GM18526 (cell line): Measurements from ENCODE around the gene VPS13D.

Experiments
- POLR2A ChIP-seq: IDR thresholded peaks from 3 replicates; pipeline ENCODE4 v1.6.1; 2011; ENCODE audit not compliant: insufficient read length; ENCODE audit errors: extremely low read depth

VPS13D gene

DNA sequence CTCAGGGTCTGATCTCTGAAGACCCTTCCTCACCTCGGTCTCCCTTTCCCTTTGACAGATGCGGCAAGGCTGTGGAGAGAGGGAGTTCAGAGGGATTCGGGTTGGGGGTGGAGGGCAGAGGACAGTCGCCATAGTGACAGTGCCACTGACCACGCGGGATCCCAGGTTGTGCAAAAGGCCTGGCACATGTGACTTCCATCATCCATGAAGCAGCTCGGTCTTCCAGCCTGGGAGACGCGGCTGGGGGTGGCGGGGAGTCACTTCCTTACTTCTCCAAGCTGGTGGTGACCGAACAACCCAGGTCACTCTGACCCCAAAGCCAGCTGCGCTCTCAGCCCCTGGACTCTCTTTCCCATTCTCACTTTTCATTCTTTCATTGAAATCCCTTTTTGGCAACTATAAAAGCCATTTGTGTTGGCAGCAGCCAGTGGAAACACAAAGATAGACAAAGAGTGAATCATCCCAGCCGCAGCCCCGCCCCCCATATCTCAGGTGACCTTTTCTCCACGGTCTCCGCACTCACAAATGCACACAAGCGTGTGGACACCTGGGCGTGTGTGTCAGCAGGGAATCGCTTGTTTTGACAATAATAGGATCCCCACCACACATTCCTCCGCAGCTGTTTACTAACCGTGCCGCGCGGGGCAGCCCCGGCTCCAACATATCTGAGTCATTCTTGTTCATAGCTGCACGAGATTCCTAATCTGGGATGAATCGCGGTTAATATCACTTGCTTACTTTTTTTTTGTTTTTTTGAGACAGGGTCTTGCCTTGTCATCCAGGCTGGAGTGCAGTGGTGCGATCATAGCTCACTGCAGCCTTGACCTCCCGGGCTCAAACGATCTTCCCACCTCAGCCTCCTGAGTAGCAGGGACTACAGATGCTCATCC, 319.9 kb downstream of the VPS13D start:
- no peak for TF ChIP-seq POLR2A

DNA sequence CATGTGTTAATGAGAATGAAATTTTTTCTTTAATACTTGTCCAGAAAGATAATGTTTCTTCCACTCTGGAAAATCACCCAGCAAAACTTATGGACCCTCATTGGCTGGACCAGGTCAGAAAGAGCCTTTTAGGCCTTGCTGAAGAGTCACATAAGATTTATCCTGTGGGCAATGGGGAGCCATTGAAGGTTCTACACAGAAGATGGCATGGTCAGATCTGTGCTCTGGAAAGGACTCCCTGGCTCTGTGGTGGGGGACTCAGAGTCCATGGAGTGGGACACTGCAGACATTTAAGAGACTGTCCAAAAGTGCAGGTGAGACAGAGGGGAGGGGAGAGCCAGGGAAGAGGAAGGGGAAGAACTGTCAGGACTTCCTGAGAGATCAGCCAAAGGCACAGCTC, 321.8 kb downstream of the VPS13D start:
- no peak for TF ChIP-seq POLR2A

DNA sequence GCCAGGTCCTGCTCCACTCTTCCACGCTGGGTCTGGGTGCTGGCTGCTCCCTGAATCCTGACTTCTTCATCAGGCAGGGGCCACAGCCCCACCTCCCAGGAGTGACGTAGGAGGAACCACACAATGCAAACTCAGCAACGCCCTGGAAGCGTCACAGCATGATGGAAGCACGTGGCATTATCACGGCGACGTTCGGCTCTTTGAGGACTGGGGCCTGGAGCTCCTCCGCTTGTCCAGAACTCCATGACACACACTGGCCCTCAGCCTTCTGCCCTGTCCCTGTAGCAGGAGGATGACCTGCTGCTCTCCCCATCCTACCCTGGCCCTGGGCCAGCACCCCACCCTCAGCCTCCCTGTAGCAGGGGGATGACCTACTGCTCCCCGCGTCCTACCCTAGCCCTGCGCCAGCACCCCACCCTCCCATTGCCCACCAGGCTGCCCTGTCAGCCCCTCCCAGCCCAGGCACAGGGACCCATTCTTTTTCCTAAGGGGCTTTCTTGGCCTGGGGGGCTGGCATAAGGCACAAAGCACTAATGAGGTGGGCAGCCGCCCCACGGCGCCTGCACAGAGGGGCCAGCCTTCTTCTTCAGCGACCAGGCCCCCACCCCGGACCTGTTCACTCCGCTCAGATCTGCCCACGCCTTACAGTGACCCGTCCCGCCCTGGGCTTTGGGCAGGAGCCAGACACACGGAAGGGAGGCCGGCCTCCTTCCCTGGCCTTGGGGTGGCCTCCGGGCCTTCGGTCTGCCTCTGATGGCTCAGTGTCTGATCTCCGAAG, 322.5 kb downstream of the VPS13D start:
- no peak for TF ChIP-seq POLR2A

DNA sequence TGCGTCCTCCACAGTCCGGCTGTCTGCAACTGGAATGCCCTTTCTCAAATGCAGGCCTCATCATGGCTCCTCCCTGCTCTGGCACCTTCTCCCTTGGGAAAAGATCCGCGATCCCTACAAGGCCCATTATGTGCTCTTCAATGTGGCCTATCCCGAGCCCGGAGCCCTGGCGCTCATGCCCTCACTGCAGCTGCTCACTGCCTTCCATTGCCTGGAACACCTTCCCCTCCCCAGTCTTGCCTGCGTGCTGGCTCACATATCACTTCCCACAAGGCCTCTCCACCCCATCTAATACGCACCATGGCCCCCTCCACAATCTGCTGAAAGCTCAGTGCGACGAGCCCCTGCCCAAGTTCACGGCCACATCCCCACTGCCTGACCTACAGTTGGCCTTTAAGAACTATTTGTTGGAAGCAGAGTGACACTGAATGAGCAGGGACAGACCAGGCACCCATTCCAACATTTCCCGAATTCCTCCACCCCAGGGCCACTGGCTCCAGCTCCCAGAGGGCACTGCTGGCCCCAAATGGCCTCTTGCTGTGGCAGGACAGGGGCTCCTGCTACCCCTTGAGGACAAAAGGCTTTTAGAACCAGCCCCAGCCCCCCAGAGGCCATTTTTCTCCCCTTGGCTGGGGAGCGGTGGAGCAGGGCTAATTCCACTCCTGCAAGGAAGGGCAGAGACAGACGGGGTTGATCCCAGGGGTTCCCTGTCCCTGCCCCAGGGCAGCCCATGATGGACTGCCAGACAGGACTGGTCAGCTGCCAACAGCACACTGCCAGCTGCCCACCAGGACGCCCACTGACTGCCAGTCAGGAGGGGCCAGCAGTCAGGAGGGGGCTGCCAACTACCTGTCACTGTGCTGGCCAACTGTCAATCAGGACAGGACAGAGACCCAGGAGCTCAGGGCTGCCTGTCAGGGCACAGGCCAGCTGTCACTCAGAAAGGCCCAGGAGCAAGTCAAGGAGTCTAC, 323.4 kb downstream of the VPS13D start:
- no peak for TF ChIP-seq POLR2A

DNA sequence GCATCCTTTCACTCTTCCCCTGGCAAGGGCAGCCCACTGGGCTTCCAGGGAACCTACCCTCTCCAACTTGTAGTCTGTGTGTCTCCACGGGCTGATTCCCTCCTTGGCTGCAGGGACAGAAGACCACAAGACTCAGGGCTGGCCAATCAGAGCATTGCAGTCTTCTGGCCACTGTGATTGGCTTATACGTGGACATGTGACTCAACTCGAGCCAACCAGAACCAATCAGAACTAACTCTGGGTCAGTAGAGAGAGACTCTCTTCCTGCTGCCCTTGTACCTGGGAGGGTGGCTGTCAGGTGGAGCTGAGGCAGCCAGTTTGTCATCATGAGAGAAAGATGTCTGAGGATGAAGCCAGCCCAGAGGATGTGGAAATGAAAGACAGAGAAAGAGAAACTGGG, 324.1 kb downstream of the VPS13D start:
- no peak for TF ChIP-seq POLR2A

DNA sequence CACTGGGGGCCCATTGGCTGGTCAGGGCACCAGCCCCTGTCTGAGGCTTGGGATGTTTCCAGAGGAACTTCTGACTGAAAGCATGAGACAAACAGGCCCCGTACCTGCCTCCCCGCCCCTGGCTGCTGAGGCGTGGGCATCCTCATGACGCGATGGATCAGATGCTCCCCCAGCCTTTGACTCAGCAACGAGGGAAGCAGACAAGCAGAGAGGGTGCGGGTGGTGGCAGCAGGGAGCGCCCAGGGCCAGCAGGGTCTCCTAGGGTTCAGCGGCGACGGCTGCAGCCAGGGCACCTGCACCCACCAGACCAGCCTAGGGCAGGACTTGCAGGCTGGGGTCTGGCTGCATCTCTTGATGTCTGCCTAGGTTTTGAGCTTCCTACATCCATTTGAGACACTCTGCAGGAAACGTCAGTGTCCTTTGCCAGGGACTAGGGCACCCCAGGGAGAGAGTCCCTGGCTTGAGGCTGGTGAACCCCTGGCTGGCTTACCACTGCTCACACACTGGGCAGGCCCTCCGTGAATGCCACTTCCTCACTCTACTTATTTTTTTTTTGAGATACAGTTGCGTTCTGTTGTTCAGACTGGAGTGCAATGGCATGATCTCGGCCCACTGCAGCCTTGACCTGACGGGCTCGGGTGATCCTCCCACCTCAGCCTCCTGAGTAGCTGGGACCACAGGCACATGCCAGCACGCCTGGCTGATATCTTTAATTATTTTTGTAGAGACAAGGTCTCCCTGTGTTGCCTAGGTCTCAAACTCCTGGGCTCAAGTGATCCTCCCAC, 324.9 kb downstream of the VPS13D start:
- no peak for TF ChIP-seq POLR2A

DNA sequence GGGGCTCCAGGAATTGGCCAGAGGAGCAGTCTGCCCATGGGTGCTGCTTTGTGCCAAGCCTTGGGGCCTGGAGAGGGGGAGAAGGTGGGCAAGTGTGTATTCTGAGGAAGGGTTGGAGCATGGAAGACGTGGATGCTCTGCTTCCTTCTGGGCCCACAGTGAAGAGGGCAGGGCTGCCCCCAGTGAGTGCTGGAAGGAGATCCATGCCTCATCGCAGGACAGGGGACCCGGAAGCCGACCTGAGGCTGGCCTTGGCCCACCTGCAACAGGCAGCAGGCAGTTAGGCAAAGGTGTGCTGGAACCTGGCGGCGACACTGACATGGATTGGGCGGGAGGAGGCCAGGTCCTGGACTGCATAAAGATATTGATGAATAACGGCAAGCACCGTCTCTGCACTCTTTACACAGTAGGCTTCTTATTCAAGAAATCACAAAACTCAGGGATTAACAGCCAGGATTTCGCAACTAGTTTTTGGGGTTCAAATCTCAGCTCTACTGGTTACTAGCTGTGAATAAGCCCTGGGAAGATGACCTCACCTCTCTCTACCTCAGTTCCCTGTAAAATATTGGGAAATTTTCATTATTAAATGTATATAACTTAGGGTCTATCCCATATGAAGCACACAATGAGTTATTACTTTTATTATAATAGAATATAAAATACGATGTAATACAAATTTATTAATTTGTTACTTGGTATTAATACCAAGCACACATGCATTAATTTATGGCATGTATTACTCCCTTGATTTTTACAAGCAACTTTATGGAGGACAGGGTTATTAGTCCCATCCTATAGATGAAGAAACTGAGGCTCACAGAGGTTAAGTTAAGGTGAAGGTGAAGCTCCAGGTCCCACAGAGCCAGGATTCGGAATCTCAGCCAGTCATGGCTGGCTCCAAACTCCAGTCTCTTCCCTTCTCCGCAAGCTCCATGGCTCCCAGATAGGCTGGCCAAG, 325.9 kb downstream of the VPS13D start:
- TF ChIP-seq POLR2A = no peak

DNA sequence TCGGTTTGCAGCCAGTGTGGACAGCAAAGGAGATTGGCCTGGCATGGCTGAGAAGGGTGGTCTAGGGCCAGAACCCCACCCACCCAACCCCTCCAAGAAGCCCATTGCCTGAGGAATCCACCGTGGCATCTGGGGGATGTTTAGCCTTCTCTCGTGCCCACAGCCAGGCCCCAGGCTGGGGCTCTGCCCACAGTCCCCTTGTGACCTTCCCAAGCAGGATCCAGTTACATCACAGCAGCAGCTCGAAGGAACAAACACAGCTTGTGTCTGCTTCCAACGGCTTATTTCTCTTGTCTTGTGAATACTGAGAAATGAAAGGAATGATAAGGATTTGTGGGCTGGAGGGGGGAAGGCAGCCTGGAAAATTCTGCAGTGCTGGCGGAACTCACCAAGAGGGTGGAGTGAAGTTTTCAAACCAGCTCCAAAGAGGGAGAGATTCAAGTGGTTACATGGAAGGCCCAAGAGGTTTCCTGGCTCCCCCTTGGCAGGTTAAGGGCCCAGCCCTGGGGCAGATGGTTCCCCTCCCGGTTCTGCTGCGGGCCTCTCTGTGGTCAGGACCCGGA, 326.6 kb downstream of the VPS13D start:
- TF ChIP-seq POLR2A = no peak

DNA sequence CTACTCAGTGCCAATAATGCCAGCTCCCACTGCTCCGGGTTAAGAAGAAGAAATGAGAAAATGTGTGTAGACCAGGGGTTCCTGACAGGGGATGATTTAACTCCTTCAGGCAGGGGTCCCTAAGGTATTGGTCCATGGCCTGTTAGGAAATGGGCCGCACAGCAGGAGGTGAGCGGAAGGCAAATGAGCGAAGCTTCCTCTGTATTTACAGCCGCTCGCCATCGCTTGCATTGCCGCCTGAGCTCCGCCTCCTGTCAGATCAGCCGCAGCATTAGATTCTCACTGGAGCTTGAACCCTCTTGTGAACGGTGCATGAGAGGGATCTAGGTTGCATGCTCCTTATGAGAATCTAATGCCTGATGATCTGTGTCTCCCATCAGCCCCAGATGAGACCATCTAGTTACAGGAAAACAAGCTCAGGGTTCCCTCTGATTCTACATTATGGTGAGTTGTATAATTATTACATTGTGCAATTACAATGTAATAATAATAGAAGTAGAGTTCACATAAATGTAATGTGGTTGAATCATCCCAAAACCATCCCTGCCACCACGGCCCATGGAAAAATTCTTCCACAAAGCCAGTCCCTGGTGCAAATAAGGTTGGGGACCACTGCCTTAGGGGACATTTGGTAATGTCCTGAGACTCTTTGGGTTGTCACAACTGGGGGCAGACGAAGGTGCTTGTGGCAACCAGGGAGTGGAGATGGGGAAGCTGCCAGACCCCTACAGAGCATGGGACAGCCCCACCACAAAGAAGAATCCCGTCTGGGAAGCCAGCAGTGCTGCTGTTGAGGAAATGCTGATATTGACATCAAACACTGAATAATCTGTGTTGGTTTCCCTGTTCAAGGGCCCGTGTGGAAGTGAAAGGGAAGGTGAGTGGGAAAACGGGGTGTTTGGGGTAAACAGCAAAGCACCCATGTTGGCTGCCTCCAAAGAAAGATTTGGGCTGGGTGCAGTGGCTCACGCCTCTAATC, 327.4 kb downstream of the VPS13D start:
- TF ChIP-seq POLR2A = no peak

DNA sequence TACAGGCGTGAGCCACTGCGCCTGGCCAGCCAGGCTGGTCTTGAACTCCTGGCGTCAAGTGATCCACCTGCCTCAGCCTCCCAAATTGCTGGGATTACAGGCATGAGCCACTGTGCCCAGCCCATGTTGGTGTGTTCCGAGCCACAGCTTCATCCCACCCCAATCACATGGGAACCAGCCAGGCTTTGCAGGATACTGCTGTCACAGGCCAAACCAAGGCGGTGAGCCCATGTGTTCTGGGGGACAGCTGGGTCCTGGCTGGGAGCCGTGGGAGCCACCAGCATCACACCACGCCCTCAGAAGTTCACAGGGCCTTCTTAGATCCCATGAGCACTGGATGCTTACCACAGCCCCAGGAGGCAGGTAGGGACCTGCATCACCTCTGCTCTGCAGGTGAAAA, 331.3 kb downstream of the VPS13D start:
- TF ChIP-seq POLR2A = no peak
